ENCODE measurements around the gene MATCAP1.

Gene MATCAP1

DNA sequence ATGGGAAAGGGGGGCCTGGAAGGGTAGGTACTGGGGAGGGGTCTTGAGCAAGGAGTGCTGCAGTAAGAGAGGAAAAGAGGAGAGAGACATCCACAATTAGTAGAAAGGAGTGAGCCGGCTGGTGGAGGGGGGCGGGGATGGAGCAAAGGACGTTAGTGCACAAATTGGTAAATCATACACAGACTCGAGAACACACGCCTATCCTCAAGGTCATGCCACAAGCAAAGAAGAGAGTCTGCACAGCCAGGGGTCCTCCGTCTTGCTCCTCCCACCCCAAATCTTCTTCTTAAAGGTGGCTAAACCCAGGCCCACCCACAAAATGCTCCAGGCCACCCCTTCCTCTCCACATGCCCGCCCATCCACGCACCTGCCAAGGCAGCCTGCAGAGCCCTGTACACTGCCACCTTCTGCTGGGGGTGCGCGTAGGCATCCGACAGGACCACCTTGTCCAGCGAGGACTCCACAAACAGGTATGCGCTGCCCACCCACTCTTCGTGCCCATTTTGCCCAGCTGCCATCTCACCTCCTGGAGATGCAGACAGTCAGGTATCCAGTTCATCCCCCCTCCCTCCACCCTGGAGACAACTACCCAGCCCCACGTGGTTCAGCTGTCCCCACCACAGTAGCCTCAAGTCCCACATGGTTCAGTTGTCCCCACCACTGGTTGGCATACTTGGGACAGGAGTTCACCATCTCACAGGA is 27.5 kb downstream of the MATCAP1 start:
- no peak for DNase-seq (ENCODE audit: low read depth)
- TF ChIP-seq, protein P1, sequence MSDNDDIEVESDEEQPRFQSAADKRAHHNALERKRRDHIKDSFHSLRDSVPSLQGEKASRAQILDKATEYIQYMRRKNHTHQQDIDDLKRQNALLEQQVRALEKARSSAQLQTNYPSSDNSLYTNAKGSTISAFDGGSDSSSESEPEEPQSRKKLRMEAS (IDR thresholded peaks at IDR 0.05; ENCODE audit: low read depth, low read length), result 0 out of 2 replicates have a peak, but pooled peaks have one; percentile 5
- TF ChIP-seq POLR2A (IDR thresholded peaks at IDR 0.05; ENCODE audit: extremely low read depth, insufficient read length), result no peak
- H3K4me3 ChIP-seq (ENCODE audit: low read depth, low read length), result no peak overlapping the region

DNA sequence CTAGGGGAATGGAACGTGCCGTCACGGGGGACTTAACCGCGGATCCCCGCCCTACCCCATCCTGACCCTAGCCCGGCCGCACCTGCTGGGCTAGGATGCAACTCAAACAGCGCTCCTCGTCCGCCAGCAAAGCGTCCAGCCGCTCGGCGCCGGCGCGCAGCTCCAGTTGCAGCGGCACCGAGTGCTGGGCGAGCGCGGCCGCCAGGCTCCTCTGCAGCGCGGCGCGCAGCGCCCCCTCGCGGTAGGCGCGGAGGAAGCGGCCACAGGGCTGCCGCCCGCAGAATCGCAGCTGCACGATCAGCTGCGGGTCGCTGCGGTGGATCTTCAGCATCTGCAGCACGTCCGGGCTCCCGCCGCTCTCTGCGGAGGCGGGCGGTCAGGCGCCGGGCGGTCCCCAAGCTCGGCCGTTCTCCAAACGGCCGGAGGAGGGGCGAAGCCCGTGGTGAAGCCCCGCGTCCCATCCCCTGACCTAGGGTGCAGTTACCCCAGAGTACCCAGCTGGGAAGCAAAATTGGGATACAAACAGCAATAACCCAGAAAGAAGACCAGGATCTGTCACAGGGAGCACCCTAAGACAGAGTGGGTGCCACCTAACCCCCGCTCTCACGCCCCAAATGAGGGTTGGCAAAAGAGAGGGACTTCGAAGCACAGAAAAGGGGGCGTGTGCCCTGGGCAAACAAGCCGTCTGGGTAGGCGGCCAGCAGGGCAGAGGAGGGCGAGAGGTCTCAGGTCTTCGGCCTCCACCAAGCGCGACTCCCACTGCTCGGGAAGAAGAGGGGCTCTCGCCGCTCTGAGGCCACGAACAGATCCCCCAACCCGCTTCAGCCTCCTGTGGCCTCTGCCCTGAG is 28.2 kb downstream of the MATCAP1 start:
- H3K4me3 ChIP-seq (ENCODE audit: low read depth, low read length), result no peak overlapping the region
- TF ChIP-seq MYC (IDR thresholded peaks at IDR 0.05; ENCODE audit: low read depth, low read length), result peak; percentile 58
- TF ChIP-seq, protein P1 (IDR thresholded peaks at IDR 0.05; ENCODE audit: low read depth, low read length), result peak; percentile 33; the same call in 1 of the 2 replicates
- no peak for TF ChIP-seq POLR2A (IDR thresholded peaks at IDR 0.05; ENCODE audit: extremely low read depth, insufficient read length)
- TF ChIP-seq, protein P2, sequence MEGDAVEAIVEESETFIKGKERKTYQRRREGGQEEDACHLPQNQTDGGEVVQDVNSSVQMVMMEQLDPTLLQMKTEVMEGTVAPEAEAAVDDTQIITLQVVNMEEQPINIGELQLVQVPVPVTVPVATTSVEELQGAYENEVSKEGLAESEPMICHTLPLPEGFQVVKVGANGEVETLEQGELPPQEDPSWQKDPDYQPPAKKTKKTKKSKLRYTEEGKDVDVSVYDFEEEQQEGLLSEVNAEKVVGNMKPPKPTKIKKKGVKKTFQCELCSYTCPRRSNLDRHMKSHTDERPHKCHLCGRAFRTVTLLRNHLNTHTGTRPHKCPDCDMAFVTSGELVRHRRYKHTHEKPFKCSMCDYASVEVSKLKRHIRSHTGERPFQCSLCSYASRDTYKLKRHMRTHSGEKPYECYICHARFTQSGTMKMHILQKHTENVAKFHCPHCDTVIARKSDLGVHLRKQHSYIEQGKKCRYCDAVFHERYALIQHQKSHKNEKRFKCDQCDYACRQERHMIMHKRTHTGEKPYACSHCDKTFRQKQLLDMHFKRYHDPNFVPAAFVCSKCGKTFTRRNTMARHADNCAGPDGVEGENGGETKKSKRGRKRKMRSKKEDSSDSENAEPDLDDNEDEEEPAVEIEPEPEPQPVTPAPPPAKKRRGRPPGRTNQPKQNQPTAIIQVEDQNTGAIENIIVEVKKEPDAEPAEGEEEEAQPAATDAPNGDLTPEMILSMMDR (IDR thresholded peaks at IDR 0.05; ENCODE audit: low read depth, low read length), result peak; percentile 84
- peak; percentile 84 for DNase-seq (ENCODE audit: low read depth)

DNA sequence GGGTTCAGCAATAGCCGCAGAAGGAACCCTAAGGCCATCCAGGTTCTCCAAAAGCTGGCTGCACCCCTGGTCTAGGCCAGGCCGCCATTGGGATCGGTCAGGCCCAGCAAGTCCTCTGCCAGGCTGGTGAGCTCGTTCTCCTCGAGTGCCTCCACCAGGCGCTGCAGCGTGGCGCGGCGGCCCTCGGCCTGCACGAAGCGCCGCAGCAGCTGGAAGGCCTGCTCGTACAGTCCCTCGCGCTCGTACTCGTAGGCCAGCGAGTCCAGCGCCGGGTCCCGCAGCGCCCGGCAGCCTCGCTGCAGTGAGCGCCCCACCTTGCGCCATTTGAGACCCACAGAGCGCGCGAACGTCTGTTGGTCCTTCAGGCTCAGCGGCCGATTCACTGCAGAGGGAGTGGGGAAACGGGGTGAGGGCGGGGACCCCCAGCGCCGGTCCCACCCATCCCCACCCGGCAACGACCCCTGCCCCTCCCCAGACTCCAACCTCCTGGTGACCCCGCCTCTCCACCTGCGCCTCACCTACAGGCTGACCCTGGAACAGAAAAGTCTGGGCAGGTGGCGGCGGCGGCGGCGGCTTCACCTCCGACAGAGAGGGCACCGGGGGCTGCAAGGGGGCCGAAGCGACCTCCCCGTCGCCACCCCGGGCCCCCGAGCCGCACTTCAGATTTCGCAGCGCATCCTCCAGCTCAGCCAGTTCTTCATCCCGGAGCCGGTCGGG is 29.0 kb downstream of the MATCAP1 start:
- TF ChIP-seq POLR2A (IDR thresholded peaks at IDR 0.05; ENCODE audit: extremely low read depth, insufficient read length), result no peak
- TF ChIP-seq, protein P2 (IDR thresholded peaks at IDR 0.05; ENCODE audit: low read depth, low read length), result no peak
- TF ChIP-seq, protein P1 (IDR thresholded peaks at IDR 0.05; ENCODE audit: low read depth, low read length), result no peak
- TF ChIP-seq MYC (IDR thresholded peaks at IDR 0.05; ENCODE audit: low read depth, low read length), result no peak
- peak; percentile 23 for DNase-seq (ENCODE audit: low read depth)
- H3K4me3 ChIP-seq (ENCODE audit: low read depth, low read length), result no peak overlapping the region

DNA sequence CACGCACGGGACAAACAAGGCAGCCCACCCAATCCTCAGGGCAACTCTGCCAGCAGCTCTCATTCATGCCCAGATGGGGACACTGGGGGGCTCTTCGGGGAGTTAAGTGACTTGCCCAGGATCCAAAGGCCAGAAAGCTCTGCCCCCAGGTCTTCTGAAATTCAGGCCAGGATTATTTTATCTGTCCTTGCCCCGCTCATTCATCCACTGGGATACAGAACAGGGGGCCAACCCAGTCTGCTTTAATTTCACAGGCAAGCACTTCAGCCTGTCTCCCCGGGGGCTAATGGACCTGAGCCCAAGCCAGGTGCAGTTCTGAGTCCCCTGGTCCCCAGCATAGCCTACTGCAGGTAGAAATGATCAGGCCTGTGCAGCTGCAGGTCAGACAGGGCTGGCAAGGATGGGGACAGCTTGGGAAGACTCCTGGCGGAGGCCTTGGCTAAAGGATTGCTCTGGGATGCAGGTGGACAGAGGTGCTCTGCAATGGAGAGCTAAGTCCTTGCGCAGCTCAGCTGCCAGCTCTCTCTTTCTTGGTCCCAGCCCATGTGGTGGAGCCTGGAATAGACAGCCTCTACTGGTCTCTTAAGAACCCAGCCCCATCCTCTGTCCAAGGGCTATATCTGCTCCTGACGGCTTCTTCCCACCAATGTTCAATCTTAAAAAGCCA is 32.2 kb downstream of the MATCAP1 start:
- H3K4me3 ChIP-seq (ENCODE audit: low read depth, low read length), result no peak overlapping the region
- TF ChIP-seq MYC (IDR thresholded peaks at IDR 0.05; ENCODE audit: low read depth, low read length) (no peak), POLR2A (IDR thresholded peaks at IDR 0.05; ENCODE audit: extremely low read depth, insufficient read length) (no peak)
- TF ChIP-seq, protein P1 (IDR thresholded peaks at IDR 0.05; ENCODE audit: low read depth, low read length), result no peak
- TF ChIP-seq, protein P2 (IDR thresholded peaks at IDR 0.05; ENCODE audit: low read depth, low read length), result no peak
- DNase-seq (ENCODE audit: low read depth), result peak; percentile 44

DNA sequence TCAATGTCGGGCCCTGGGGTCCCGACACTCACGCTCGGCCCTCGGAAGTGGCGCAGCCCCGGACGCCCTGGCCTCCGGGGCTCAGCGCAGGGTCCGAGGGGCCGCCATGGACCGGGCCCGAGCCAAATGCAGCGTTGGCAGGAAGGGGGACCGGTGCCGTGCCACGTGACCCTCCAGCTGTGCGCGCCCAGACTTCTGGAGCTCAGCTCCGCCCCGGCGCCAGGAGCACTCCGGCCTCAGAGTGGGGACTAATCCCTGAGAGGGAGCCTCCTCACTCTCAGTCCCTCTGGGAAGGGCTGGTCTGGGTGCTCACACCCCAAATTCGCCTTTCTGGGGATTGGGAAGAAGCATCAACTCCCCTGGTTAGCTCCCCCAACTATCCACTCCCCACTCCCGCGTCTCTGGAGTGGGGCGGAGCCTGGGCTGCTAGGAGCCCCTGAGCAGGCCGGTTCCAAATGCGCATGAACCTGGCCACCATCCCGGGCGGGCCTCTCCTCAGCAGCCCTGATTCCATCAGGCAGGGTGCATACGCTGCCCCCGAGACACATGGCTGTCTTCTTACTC is 32.8 kb downstream of the MATCAP1 start, which contains the start of gene B3GNT9:
Gene B3GNT9, minus strand, starts transcription at position 166 of the 564 bp plus-strand sequence. CDS start 513 bp downstream, outside the sequence.
- DNase-seq (ENCODE audit: low read depth), result peak; percentile 5
- TF ChIP-seq, protein P1 (IDR thresholded peaks at IDR 0.05; ENCODE audit: low read depth, low read length), result no peak
- TF ChIP-seq POLR2A (IDR thresholded peaks at IDR 0.05; ENCODE audit: extremely low read depth, insufficient read length) (no peak), MYC (IDR thresholded peaks at IDR 0.05; ENCODE audit: low read depth, low read length) (no peak)
- TF ChIP-seq, protein P2 (IDR thresholded peaks at IDR 0.05; ENCODE audit: low read depth, low read length), result no peak
- H3K4me3 ChIP-seq (ENCODE audit: low read depth, low read length), result no peak within 1 kb of the TSS

Data from NB4 (cell line).